ENCODE measurements around the gene SLIT3.

SLIT3 gene

GRCh38 chr5:169103586-169104181 is 197.3 kb downstream of the SLIT3 start:
- no peak for DNase-seq (ENCODE audit: low read depth)

- DNase-seq (ENCODE audit: low read depth), result no peak
These were observed 199.0 kb downstream of the SLIT3 start for GRCh38 chr5:169101966-169102365.

- DNase-seq (ENCODE audit: low read depth), result no peak
These were observed 200.2 kb downstream of the SLIT3 start for GRCh38 chr5:169100735-169101075.

GRCh38 chr5:169099801-169100734 is 200.9 kb downstream of the SLIT3 start:
- no peak for DNase-seq (ENCODE audit: low read depth)

GRCh38 chr5:169098331-169099121 is 202.4 kb downstream of the SLIT3 start:
- DNase-seq (ENCODE audit: low read depth), result no peak

GRCh38 chr5:169097374-169098326 is 203.3 kb downstream of the SLIT3 start:
- no peak for DNase-seq (ENCODE audit: low read depth)

- DNase-seq (ENCODE audit: low read depth), result no peak
These were observed 205.0 kb downstream of the SLIT3 start for GRCh38 chr5:169095976-169096375.

GRCh38 chr5:169095410-169095960 is 205.5 kb downstream of the SLIT3 start:
- DNase-seq (ENCODE audit: low read depth), result no peak

- no peak for DNase-seq (ENCODE audit: low read depth)
These were observed 206.1 kb downstream of the SLIT3 start for GRCh38 chr5:169094586-169095409.

GRCh38 chr5:169091396-169091980 is 209.5 kb downstream of the SLIT3 start:
- no peak for DNase-seq (ENCODE audit: low read depth)

GRCh38 chr5:169089343-169089742 is 211.6 kb downstream of the SLIT3 start:
- no peak for DNase-seq (ENCODE audit: low read depth)

GRCh38 chr5:169088028-169088725 is 212.8 kb downstream of the SLIT3 start:
- DNase-seq (ENCODE audit: low read depth), result no peak

- DNase-seq (ENCODE audit: low read depth), result no peak
These were observed 215.3 kb downstream of the SLIT3 start for GRCh38 chr5:169085636-169086035.

- no peak for DNase-seq (ENCODE audit: low read depth)
These were observed 215.7 kb downstream of the SLIT3 start for GRCh38 chr5:169085212-169085611.

- no peak for DNase-seq (ENCODE audit: low read depth)
These were observed 216.2 kb downstream of the SLIT3 start for GRCh38 chr5:169084775-169085174.

GRCh38 chr5:169083394-169084018 is 217.4 kb downstream of the SLIT3 start:
- DNase-seq (ENCODE audit: low read depth), result no peak

GRCh38 chr5:169081000-169081724 is 219.8 kb downstream of the SLIT3 start:
- DNase-seq (ENCODE audit: low read depth), result no peak

GRCh38 chr5:169080448-169080911 is 220.5 kb downstream of the SLIT3 start:
- no peak for DNase-seq (ENCODE audit: low read depth)

Data from stimulated activated CD4-positive, alpha-beta T cell treated with anti-CD3 and anti-CD28 coated beads, Interleukin-2, amount 100 ng/mL, for 4 hours (primary cell).